Vagina (tissue), 2 donors: ENCODE results near the gene TCF7L1.

ENCODE experiments used
- CTCF ChIP-seq, 3 experiments: fragments of 450-650 bp in 2 of 3; fragments of 200-600 bp in 1 of 3; sonication (generic) in 1 of 3; IDR thresholded peaks; one replicate each; pipeline ENCODE4 v1.5.1; 2017 to 2019; ENCODE audit warnings: antibody characterized with exemption in 3 of 3, mild to moderate bottlenecking in 2 of 3, moderate library complexity in 2 of 3
- POLR2A ChIP-seq, 2 donors: fragments of 450-650 bp; IDR thresholded peaks; one replicate each; pipeline ENCODE4 v1.6.1; 2017; ENCODE audit warnings: antibody characterized with exemption in 2 of 2, mild to moderate bottlenecking in 2 of 2, moderate library complexity in 2 of 2
- POLR2AphosphoS5 ChIP-seq, 2 donors: sonication (generic); formaldehyde crosslinking; IDR thresholded peaks; one replicate each; pipeline ENCODE4 v1.9.0; 2017; ENCODE audit warnings: antibody characterized with exemption in 2 of 2, mild to moderate bottlenecking in 2 of 2, low read depth in 1 of 2; ENCODE audit not compliant: insufficient read depth in 1 of 2

- TF ChIP-seq CTCF (IDR thresholded peaks at IDR 0.05) (no peak), POLR2A (IDR thresholded peaks at IDR 0.05) (no peak), POLR2AphosphoS5 (IDR thresholded peaks at IDR 0.05; ENCODE audit: insufficient read depth in 1 of 2, low read depth in 1 of 2) (no peak)
Observed at GRCh38 chr2:85264471-85264870, 131.3 kb downstream of the TCF7L1 start.
